ENCODE results near the gene IQCE.

Gene IQCE

DNA sequence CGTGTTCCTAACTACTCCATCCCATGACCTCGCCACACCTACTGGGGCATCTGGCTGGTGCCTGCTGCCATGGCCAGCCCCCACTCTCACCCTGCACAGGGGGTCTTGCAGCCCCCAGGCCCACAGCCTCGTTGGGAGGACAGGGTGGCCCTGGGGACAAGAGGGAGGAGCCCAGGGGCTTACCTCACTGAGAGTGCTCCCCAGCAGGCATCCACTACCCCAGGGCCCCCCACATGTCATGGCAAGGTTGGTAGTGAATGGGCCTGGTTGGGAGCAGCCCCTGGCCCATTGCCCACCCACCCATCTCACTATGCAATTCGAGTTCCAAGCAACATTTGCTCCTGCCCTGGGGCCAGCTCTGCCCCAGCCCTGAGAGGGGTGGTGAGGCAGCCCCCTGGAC lies 105.2 kb downstream of the IQCE start:
- TF ChIP-seq GATA1 (IDR thresholded peaks at IDR 0.05; ENCODE audit: low read depth, low read length) (no peak), POLR2A (IDR thresholded peaks at IDR 0.05; ENCODE audit: low read length) (no peak)
- no peak for DNase-seq

Data from erythroblast (primary cell).